H4 (cell line): ENCODE data around the gene NBEAL2. TPM values are rescaled to one million over a fixed set of nuclear protein-coding genes. Genes with fewer than 3 reads are reported as not detected.
"Not testable (repeated sequence)": the region's sequence is repeated elsewhere in the genome, so short reads cannot be mapped to it uniquely, and the experiment has no call there.

Experiments used
- DNase-seq: peaks from one replicate; pipeline ENCODE4 v3.0.0-alpha.2; 2015; ENCODE audit warnings: low spot score
- total RNA-seq: library from RNA; depleted of rRNA; stranded (reverse); fragments of >200 nt; shearing (Covaris generic); gene quantifications from 2 replicates; pipeline ENCODE4 v1.2.3, GENCODE V29; 2014

Gene NBEAL2
- total RNA-seq, 1 experiment from 2014 or later = 4.0 TPM

DNA sequence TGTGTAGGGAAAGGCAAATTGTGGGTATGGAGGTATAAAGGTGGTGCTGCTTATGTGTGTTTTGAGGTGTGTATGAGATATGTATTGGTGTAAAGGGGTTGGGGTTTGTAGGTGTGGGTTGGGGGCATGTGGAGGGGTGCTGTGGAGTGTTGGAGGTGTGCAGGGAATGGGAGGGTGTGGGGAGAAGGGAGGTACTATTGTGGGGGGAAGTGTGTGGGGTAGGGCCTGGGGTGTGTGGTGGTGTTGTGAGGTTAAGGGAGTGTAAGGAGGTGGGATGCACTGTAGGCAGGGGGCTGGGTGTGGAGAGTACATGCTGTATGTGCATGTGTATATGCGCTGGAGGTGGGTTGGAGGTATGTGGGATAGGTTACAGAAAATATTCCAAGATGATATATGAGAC, 18.6 kb upstream of the NBEAL2 start:
- DNase-seq = no peak

DNA sequence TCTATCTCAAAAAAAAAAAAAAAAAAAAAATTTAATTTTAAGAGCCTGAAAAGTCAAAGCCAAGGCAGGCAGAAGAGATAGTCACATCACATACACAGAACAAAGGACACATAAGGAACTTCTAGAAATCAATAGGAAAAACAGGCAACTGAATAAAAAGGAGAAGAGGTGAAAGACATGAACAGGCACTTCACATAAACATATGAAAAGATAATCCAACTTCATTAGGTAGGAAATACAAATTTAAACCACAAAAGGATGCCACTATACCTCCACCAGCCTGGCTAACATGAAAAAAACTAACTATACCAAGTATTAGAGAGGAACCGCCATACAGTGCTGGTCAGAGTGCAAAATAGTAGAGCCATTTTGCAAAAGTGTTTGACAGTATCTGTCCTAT, 17.0 kb upstream of the NBEAL2 start:
- no peak for DNase-seq

DNA sequence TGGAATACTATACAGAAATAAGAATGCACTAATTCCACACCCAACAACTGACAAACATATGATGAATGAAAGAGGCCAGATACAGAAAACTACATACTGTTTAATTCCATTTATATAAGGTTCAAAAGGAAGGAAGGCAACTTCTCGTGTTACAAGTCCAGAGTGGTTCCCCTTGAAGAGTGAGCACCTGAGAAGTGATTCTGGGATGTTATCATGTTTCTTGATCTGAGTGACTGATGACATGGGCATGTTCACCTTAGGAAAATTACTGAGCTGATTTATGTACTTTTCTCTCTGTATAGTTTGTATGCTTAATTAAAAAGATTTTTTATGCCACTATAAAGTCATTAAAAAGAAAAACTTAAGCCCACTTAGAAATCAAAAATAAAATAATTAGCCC, 16.5 kb upstream of the NBEAL2 start:
- DNase-seq = no peak

DNA sequence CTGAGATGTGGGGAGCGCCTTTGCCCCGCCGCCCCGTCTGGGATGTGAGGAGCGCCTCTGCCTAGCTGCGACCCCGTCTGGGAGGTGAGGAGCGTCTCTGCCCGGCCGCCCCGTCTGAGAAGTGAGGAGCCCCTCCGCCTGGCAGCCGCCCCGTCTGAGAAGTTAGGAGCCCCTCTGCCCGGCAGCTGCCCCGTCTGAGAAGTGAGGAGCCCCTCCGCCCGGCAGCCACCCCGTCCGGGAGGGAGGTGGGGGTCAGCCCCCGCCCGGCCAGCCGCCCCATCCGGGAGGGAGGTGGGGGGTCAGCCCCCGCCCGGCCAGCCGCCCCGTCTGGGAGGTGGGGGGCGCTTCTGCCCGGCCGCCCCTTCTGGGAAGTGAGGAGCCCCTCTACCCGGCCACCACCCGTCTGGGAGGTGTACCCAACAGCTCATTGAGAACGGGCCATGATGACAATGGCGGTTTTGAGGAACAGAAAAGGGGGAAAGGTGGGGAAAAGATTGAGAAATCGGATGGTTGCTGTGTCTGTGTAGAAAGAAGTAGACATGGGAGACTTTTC, 15.4 kb upstream of the NBEAL2 start:
- not testable (repeated sequence) for DNase-seq

DNA sequence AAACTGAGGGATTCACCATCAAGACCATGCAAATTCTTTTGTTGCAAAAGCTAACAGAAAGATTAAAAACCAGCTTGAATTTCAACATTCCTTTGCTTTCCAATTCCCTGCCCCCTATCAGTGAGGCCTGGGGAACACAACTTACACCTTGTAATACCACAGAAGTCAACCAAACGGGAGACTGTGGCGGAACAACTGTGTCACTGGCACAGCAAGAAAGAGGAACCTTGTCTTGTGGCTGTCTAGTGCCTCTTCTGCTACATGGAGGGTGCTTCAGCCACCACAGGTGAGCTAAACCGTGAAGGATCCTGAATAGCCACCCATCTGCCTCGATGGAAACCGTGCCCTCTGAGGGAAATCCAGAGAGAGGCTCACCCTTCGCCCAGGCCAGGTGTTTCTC, 14.3 kb upstream of the NBEAL2 start:
- no peak for DNase-seq

DNA sequence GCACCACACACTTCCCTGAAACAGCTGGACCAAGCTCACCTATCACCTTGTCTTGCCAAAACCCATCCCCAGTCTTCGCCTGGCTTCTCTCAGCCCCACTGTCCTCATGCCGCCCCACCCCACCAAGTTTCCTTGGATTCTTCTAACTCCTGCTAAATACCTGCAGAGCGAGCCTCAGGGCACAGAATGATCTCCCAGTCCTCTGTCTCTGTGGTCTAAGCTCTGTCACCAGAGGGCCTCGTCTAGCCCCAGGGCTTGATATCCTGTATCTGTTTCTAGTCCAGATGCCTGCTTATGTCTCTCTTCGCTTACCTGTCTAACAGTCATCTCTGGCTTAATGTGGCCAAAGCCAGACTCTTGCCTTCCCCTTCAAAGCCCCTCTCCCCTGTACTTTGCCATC, 12.7 kb upstream of the NBEAL2 start:
- no peak for DNase-seq

DNA sequence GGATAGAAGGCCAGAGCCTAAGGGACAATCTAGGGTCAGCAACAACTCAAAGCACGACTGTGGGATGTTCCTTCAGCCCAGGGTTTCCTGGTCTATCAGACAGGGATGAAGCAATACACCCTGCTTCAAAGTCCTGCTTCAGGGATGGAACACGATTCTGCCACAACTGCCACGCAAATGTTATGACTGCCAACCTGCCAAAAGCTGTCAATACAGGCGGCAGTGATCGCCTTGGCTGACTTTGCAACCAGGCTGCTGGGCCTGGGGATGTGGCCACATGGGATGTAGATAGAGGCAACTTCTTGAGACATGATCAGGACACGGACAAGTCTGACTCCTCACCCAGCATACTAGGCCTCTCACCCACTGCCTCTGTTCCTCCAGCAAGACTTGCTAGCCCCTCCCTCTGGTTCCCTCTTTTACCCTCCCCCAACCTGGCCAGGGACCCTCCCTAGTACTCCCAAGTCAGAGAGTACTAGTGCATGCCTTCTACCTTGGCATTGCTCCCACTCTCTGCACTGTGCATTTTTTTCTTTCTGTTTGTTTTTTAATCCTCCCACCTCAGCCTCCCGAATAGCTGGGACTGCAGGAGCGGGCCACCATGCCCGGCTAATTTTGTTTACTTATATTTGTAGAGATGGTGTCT, 10.6 kb upstream of the NBEAL2 start:
- no peak for DNase-seq

DNA sequence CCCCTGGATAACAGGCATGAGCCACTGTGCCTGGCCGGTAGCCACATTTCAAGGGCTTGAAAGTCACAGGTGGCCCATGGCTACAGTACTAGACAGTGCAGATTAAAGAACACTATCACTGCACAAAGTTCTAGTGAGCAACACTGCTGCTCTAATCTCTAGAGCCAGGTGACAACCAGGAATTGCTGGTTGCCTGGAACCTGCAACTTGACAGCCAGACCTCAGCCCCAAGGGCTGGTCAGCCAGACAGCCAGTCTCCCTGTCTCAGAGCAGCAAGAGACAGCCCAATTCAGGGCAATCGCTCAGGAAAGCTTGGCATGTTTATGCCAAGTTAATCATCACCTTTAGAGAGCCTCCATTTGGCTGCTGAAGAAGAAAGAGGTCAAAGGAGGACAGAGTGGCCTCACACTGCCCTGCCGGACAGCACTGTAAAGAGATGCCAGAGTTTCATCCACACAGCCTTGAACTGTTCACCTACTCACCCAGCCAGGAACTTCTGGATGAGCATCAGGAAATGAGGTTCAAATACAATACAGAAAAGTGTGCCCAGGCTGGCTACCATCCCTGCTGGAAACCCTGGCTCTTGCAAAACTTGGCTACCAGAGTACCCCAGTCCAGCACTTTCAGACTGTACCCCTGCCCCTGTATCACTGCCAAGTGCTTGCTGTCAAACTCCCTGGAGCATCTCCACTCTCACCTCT, 8.9 kb upstream of the NBEAL2 start:
- DNase-seq = no peak

DNA sequence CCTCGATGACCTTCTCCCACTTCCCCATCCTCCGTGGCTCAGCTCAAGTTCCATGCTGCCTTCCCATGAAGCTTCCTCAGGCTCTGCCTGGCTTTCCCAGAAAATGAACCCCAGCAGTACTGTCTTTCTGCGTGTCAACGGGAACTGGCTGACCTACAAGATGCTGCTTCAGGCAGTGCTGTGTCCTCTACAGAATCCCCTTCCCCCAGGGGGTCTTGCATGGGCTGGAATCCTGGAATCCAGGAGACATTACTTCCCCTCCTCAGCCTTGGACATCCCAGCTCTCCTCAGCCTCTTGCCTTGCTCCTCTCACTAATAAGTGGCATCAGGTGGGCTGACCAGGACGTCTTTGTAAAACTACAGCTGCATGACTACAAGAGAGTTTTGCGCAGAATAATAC, 8.3 kb upstream of the NBEAL2 start:
- DNase-seq = no peak

DNA sequence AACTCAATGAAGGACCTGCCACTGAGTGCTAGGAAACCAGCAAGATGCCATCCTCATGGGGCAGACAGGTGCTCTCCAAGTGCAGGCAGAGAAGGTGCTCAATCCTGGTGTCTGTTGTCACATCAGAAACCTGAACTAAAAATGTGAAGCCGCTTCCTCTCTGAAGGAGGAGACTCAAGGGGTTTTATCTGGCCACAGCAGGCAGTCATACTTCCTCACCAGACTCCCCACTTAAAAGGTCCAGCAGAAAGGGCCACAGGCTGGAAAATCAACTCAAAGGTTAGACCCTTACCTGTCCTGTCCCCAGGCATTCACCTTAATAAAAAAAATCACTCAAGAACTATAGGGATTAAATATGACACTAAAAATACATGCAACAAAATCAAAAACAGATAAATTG, 7.7 kb upstream of the NBEAL2 start:
- DNase-seq = no peak

DNA sequence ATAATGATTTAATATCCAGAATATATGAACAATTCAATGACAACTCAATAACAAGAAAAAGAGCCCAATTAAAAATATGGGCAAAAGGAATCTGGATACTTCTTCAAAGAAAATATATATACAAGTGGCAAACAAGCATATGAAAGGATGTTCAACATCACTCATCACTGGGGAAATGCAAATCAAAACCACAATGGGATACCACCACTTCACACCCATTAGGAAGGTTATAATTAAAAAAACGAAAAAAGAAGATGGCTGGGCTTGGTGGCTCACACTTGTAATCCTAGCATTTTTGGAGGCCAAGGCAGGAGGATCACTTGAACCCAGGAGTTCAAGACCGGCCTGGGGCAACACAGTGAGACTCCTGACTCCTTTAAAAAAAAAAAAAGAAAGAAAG, 7.1 kb upstream of the NBEAL2 start:
- DNase-seq = no peak

DNA sequence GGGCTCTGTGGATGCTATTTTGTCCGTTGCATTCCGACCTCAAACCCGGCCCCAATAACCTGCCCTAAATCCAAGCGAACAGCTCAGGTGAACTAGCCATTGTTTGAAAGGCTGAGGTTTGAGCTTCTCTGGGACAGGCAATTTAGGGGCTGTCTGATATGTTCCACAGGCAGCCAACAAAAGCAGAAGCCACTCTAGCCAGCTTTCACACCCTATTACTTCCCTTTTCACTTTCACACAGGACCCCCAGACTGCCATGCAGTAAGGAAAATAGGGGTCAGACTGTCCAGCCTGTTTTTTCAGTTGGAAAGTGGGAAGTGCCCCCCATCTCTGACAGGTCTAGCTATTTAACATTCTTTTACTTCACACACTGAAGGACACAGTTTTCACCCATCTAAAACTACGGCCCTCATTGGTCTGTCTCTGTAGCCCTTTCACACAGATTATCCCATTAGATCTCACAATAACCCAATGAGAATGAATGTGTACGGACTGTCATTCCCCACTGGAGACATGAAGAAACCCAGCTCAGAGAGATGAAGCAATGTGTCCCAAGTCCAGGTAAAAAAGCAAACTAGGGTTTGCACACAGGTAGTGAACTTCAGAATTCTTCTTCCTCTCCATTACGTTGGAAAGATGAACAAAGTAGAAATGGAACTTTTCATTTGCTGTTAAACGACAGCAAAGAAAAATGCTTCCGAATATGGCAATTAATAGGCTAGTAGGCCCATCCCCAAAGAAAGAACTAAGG, 4.9 kb upstream of the NBEAL2 start:
- DNase-seq = no peak

DNA sequence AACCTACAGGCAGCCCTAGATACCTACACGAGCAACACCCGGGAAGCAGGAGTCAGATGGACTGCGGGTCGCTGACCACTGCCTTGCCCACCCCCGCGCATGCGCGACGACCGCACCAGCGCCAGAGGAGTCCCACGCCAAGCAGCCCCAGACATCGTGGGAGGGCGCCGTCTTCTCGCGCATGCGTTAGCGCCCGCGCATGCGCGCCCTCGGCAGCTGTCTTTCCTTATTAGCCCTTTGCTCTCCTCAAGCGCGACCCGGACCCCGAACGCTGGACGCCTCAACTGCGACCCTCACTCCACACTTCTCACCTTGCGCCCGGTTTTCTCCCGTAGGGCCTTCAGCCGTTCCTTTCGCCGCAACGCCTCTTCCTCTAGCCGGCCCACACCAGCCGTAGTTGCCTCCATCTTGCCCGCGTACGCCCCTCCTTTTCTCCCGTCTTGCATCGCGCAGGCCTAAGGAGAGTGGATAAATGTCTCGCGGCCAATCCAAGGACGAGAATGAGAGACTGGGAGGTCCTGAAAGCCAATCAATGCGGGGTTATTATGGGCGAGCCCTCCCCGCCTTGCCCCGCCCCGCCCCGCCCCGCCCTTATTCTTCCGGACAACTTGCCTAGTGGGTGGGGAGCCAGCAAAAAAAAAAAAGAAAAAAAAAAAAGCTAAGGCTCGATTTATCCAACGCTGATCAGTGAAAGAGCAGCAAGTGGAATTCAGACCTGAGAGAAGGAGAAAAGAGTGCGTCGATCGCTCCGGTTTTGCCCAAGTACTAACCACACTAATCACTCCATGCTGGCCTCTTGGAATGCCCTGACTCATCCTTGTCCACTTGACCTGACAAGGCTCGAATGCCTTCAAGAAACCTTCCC, 2.9 kb upstream of the NBEAL2 start, which contains the start of gene CCDC12:
Gene CCDC12, minus strand, starts transcription at position 420 of the 865 bp plus-strand sequence. Its CDS starts 13 bp downstream, at position 407.
- DNase-seq = peak; percentile 96

DNA sequence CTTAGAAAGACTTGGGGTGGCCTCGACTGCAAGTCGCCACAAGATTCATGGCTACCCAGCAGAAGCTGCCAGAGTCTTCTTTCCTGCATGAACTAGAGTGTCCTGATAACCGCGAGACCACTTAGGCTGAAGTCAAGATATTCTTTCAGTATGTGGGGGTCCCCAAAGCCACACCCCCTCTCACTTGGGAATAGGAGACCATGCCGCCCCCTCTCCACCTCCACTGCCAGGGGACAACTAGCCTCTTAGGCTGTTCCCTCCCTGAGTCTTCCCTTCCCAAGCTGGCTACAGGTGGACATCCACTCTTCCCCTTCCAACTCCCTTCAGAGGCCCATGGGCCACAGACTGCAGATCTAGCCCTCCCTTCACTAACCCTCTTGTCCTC, 1.7 kb upstream of the NBEAL2 start:
- no peak for DNase-seq

DNA sequence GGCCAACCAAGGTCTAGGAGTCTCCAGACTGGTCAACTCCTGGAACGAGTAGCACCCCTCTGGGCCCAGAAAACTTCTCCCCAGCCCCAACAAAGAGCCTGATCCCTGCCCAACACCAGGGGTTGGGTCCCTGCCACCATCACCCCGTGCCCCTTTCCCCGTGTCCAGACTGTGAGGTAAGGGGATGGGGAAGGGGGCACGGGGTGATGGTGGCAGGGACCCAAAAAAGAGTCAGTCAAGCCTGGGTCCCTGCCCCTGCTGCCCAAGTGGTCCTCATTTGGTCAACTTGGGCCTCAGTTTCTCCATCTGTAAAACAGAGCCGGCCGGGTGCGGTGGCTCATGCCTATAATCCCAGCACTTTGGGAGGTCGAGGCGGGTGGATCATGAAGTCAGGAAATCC, 1.1 kb upstream of the NBEAL2 start:
- DNase-seq = no peak

DNA sequence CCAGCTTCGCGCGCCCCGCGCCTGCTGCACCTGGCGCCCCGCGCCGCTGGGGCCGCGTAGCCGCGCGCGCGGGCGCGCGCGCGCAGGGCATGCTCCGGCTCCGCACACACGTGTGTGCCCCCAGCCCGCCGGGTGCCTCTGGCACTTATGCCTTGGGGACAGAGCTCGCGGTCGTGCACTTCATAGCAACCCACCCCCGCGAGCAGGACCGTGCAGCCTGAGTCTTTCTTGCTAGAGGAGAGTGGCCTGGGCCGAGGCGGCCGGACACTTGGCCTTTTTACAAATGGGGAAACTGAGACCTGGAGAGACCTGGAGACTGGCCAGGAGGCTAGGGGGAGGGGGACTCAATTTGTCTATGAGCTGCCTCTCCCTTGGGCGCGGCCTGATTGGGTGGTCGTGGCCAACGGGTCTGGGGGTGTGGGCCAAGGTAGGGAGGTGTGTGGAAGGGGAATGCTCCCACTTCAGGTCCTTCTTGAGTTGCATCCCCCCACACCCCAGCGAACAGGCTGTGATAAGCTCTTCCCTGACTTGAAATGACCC, 562 bp downstream of the NBEAL2 start:
- no peak for DNase-seq

DNA sequence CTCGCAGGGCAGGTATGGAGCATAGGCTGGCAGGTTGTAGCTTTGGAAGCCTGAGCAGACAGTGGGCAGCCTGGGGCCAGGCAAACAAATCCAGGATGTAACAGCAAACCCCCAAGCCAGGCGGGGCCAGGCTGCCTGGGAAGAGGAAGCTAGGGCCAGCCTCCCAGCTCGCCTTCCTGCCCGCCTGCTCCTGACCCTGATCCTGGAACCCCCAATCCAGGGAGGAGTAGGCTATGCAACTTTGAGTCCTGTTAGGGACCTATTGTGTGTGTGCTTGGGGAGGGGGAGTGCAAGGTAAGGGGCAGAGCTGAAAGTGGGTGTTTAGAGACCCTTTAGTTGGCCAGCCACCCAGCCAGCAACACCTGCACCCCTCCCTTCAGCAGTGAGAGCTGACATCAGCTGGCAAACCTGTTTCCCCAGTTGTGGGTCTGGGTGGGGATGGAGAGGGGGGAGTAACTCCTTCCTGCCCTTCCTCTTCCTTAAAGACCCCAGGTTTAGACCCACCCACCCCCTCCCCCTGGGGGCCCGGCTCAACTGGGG, 2.5 kb downstream of the NBEAL2 start:
- DNase-seq = no peak

DNA sequence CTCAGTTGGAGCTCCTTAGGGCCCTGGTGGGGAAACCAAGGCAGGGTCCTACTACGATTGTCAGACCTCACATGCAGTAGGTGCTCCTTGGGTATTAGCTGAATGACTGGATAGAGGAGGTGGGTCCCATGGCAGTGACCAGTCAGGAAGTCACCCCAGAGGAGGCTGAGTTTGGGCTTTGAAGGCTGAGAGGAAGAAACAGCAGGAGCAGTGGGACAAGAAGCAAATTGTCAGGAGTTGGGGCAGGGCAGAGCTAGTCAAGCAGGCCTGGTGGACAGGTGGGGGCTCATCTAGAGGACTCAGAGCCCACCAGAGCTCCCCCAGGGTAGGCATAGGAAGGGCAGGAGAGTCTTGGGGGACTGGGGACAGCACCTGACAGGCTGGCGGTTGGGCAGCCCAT, 3.1 kb downstream of the NBEAL2 start:
- DNase-seq = no peak

DNA sequence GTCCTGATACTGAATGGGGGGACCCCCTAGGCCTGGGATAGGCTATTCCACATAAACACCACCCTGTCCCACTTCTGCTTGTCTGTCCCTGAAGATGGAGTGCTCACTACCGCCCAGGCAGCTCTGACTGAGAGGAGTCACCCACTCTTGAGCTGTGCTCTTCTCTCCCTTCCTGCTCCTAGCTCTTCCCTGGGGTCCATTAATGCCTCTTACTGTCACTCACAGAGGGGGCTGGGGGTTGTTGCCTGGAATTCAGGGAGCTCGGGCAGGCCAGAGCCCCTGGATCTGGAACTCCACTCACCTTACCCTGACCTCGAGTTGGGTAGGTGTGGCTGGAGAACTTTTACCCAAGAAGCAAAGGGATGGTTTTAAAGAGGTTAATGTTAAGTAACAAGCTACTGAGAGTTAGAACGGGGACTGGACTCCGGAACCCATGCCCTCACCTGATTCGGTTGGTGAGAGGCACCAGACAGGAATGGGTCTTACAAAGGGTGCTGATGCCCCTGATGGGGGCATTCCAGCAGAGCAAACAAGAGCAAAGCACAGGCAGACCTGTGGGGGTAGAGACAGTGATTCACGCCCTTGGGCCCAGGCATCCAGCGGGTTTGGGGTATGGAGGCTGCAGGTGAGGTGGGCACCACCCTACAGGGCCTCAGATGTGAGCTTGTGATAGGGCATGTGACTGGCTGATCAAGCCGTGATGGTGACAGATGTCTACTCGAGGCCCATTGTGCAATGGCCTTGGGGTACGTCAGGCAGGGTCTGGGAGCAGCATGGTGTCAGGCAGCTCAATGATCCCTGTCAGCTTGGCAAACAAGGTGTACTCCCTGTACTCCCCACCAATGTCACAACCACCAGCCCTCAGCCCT, 5.4 kb downstream of the NBEAL2 start:
- DNase-seq = no peak

DNA sequence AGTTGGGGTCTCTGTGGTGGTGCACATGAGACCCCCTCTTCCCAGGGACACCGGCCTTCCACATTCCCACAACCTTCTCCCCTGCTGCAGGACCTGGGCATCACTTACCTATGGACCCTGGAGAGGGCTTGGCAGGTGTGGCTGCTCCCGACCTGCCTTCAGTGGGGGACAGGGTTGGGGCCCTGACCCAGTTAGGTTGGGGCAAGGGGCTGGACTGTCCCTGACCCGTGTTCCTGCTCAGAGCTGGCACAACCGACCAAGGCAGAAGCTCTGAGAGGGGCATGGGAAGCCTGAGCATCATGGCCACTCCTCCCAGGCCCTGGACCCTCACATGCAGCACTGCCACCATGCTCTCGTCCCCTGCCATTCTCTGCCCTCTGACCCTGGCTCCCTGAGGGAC, 6.1 kb downstream of the NBEAL2 start:
- no peak for DNase-seq
